ENCODE measurements around the gene SLC30A5.
A peak's percentile ranks its signal among the peaks of the same experiment; 100 is the strongest.

SLC30A5 gene

DNA sequence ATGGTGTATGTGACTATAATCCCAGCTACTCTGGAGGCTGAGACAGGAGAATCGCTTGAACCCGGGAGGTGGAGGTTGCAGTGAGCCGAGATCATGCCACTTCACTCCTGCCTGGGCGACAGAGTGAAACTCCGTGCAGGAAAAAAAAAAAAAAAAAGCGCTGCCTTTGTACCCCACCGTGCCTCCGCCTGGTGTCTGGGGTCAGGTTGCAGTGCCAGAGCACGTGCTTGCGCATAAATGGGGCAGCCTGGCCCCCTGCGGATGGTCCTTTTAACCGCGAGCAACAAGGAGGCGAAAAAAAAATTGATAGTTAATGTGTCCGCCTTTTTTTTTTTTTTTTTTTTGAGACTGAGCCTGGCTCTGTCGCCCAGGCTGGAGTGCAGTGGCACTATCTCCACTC lies 66.8 kb downstream of the SLC30A5 start:
- DNase-seq (ENCODE audit: low spot score): no peak
- TF ChIP-seq, protein P1, sequence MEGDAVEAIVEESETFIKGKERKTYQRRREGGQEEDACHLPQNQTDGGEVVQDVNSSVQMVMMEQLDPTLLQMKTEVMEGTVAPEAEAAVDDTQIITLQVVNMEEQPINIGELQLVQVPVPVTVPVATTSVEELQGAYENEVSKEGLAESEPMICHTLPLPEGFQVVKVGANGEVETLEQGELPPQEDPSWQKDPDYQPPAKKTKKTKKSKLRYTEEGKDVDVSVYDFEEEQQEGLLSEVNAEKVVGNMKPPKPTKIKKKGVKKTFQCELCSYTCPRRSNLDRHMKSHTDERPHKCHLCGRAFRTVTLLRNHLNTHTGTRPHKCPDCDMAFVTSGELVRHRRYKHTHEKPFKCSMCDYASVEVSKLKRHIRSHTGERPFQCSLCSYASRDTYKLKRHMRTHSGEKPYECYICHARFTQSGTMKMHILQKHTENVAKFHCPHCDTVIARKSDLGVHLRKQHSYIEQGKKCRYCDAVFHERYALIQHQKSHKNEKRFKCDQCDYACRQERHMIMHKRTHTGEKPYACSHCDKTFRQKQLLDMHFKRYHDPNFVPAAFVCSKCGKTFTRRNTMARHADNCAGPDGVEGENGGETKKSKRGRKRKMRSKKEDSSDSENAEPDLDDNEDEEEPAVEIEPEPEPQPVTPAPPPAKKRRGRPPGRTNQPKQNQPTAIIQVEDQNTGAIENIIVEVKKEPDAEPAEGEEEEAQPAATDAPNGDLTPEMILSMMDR (IDR thresholded peaks at IDR 0.05; ENCODE audit: borderline replicate concordance, control extremely low read depth, extremely low read depth, insufficient read depth, missing control alignments): no peak
- in situ Hi-C loops (cut with MboI; ENCODE audit: low sequenced_read_pairs, unreplicated experiment): no loop called here

DNA sequence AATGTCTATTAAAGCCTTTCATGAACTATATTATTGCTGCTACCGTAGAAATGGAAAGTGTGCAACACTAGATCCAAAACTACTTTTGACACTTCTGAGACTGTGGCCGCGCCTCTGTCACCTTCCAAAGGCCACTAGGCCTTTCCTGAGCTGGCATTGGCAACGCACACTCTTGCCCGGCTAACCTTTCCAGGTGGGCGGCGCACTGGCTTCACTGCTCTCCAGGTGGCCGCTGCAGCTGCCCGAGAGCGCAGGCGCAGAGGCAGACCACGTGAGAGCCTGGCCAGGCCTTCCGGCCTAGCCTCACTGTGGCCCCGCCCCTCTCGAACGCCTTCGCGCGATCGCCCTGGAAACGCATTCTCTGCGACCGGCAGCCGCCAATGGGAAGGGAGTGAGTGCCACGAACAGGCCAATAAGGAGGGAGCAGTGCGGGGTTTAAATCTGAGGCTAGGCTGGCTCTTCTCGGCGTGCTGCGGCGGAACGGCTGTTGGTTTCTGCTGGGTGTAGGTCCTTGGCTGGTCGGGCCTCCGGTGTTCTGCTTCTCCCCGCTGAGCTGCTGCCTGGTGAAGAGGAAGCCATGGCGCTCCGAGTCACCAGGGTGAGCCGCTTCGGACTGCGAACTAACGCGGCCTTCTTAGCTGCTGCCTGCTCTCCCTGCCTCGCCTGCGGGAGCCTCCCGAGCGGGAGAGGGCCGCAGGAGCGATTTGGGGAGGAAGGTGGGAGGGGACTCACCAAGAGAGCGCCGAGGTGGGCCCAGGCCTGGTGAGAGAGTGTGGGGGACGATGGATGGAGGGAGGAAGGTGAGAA lies 73.1 kb downstream of the SLC30A5 start, which contains the start of gene CCNB1:
Gene CCNB1, plus strand, starts transcription at position 465 of the 807 bp plus-strand sequence. Its CDS starts 113 bp downstream, at position 578.
- TF ChIP-seq, protein P1 (IDR thresholded peaks at IDR 0.05; ENCODE audit: borderline replicate concordance, control extremely low read depth, extremely low read depth, insufficient read depth, missing control alignments): no peak
- in situ Hi-C loops (cut with MboI; ENCODE audit: low sequenced_read_pairs, unreplicated experiment): no loop called here

DNA sequence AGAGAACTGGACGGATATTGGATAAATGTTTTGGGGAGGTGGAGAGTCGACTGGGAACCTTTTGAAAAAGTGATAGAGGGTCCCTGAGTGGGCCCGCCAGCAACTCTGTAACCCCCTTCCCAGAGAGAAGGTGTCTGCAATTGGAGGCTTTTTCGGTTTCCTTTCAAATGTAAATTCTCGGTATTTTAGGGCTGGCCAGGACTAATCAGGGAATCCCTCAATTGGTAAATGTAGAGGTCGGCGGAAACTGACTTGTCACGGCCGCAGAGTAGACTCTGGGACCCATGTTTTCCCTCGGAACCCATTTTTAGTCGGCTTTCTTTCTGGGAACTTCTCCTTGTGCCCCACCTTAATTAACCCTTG lies 73.7 kb downstream of the SLC30A5 start:
- TF ChIP-seq, protein P1 (IDR thresholded peaks at IDR 0.05; ENCODE audit: borderline replicate concordance, control extremely low read depth, extremely low read depth, insufficient read depth, missing control alignments): no peak
- in situ Hi-C loops (cut with MboI; ENCODE audit: low sequenced_read_pairs, unreplicated experiment): no loop called here
- peak; percentile 27 for DNase-seq (ENCODE audit: low spot score)

More for the DNA sequence above, 73.1 kb downstream of the SLC30A5 start, which contains the start of gene CCNB1:
- DNase-seq (ENCODE audit: low spot score): peak; percentile 100

DNA sequence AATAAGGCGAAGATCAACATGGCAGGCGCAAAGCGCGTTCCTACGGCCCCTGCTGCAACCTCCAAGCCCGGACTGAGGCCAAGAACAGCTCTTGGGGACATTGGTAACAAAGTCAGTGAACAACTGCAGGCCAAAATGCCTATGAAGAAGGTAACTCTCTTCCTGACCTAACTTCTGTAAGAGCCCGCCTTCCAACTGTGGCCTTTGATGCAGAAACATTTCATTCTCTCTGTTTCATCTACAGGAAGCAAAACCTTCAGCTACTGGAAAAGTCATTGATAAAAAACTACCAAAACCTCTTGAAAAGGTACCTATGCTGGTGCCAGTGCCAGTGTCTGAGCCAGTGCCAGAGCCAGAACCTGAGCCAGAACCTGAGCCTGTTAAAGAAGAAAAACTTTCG lies 74.1 kb downstream of the SLC30A5 start:
- TF ChIP-seq, protein P1 (IDR thresholded peaks at IDR 0.05; ENCODE audit: borderline replicate concordance, control extremely low read depth, extremely low read depth, insufficient read depth, missing control alignments): no peak
- in situ Hi-C loops (cut with MboI; ENCODE audit: low sequenced_read_pairs, unreplicated experiment): no loop called here

DNA sequence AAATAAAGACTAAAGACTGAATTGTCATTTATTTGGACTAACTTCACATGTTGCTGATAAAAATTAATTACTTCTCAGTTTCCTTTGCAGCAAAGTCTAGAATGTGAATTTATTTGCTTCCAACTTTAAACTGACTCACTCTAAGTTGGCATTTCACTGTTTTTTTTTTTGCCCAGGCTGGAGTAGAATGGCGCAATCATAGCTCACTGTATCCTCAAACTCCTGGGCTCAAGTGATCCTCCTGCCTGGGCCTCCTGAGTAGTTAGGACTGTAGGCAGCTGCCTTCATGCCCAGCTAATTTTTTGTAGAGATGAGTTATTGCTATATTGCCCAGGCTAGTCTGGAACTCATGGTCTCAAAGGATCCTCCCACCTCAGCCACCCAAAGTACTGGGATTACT lies 76.7 kb downstream of the SLC30A5 start:
- TF ChIP-seq, protein P1 (IDR thresholded peaks at IDR 0.05; ENCODE audit: borderline replicate concordance, control extremely low read depth, extremely low read depth, insufficient read depth, missing control alignments): no peak
- in situ Hi-C loops (cut with MboI; ENCODE audit: low sequenced_read_pairs, unreplicated experiment): no loop called here
- DNase-seq (ENCODE audit: low spot score): no peak

More for the DNA sequence above, 74.1 kb downstream of the SLC30A5 start:
- DNase-seq (ENCODE audit: low spot score): no peak

DNA sequence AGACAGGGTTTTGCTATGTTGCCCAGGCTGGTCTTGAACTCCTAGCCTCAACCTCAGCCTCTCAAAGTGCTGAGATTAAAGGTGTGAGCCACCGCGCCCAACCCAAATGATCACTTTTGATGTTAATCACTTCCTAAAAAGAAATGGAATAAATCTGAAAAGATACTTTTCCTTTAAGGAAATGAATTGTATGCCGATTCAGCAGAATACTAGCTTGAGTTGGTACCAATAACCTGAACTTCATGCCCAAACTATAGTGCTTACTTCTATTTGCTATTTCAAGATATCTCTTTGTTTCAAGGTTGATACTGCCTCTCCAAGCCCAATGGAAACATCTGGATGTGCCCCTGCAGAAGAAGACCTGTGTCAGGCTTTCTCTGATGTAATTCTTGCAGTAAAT lies 77.2 kb downstream of the SLC30A5 start:
- no peak for DNase-seq (ENCODE audit: low spot score)
- in situ Hi-C loops (cut with MboI; ENCODE audit: low sequenced_read_pairs, unreplicated experiment): no loop called here
- TF ChIP-seq, protein P1 (IDR thresholded peaks at IDR 0.05; ENCODE audit: borderline replicate concordance, control extremely low read depth, extremely low read depth, insufficient read depth, missing control alignments): no peak
